ENCODE measurements around the gene LTBP4. TPM values are rescaled to one million over a fixed set of nuclear protein-coding genes. Genes with fewer than 3 reads are reported as not detected.
"Not testable (repeated sequence)": the region's sequence is repeated elsewhere in the genome, so short reads cannot be mapped to it uniquely, and the experiment has no call there.

LTBP4 gene
- total and polyA plus RNA-seq, 7 donors = 31.9 to 206 (median 118) TPM

GRCh38 chr19:40640744-40641143, 39.6 kb downstream of the LTBP4 start:
- intact Hi-C loops (cut with DNase I) = no loop called here
- WGBS, 2 donors = 36 to 51% methylated on average over 5 of the region's 5 CpGs
- Histone ChIP-seq H3K27ac (peak overlapping the region; percentile 46 to 70 (median 56)), H3K9me3 (no peaks in the 10 kb centered on the region), H3K4me3 (no peak overlapping the region), H3K4me1 (peaks cover 0 to 23% (median 17%) of the 10 kb centered on the region in 4 donors), H3K27me3 (no peaks in the 10 kb centered on the region), H3K36me3 (no peaks in the 10 kb centered on the region)
- DNase-seq = peak; percentile 71
- no peak for TF ChIP-seq CTCF (IDR thresholded peaks at IDR 0.05)
- TF ChIP-seq POLR2A (IDR thresholded peaks at IDR 0.05) = no peak
- TF ChIP-seq POLR2AphosphoS5 (IDR thresholded peaks at IDR 0.05) = no peak
- no peak for TF ChIP-seq EP300 (IDR thresholded peaks at IDR 0.05)

- whole genome bisulfite sequencing, 2 donors = 76 to 83% methylated on average over 7 of the region's 7 CpGs
Measured at GRCh38 chr19:40641281-40641680, 40.1 kb downstream of the LTBP4 start.

GRCh38 chr19:40642051-40642706, 41.0 kb downstream of the LTBP4 start:
- no peaks in the 10 kb centered on the region for H3K27me3 ChIP-seq
- no peak for TF ChIP-seq CTCF (IDR thresholded peaks at IDR 0.05)
- TF ChIP-seq POLR2A (IDR thresholded peaks at IDR 0.05) = no peak
- no peak for TF ChIP-seq POLR2AphosphoS5 (IDR thresholded peaks at IDR 0.05)
- TF ChIP-seq EP300 (IDR thresholded peaks at IDR 0.05) = no peak
- no peak overlapping the region for H3K4me3 ChIP-seq
- WGBS, 2 donors = 75 to 90% methylated on average over 18 of the region's 18 CpGs
- intact Hi-C loops (cut with DNase I) = no loop called here
- DNase-seq = no peak
- H3K9me3 ChIP-seq = no peaks in the 10 kb centered on the region
- H3K4me1 ChIP-seq = peaks cover 0 to 33% (median 25%) of the 10 kb centered on the region in 4 donors
- H3K36me3 ChIP-seq = no peaks in the 10 kb centered on the region
- peak overlapping the region; percentile 46 to 70 (median 56) for H3K27ac ChIP-seq

More at GRCh38 chr19:40641281-40641680, 40.1 kb downstream of the LTBP4 start:
- Histone ChIP-seq H3K4me1 (peaks cover 0 to 26% (median 18%) of the 10 kb centered on the region in 4 donors), H3K27me3 (no peaks in the 10 kb centered on the region), H3K9me3 (no peaks in the 10 kb centered on the region), H3K27ac (peak overlapping the region; percentile 46 to 70 (median 56)), H3K4me3 (no peak overlapping the region), H3K36me3 (no peaks in the 10 kb centered on the region)
- no peak for DNase-seq
- intact Hi-C loops (cut with DNase I) = no loop called here
- TF ChIP-seq POLR2A (IDR thresholded peaks at IDR 0.05) (no peak), EP300 (IDR thresholded peaks at IDR 0.05) (no peak), POLR2AphosphoS5 (IDR thresholded peaks at IDR 0.05) (no peak)

GRCh38 chr19:40642757-40643305, 41.7 kb downstream of the LTBP4 start:
- WGBS, 2 donors = 72 to 78% methylated on average over 8 of the region's 8 CpGs
- no peak for DNase-seq
- Histone ChIP-seq H3K4me3 (no peak overlapping the region), H3K36me3 (no peaks in the 10 kb centered on the region), H3K9me3 (no peaks in the 10 kb centered on the region), H3K4me1 (peaks cover 0 to 33% (median 25%) of the 10 kb centered on the region in 4 donors), H3K27ac (peak overlapping the region in 3 of 4 donors; percentile 44 to 61 (median 46)), H3K27me3 (no peaks in the 10 kb centered on the region)
- no peak for TF ChIP-seq POLR2A (IDR thresholded peaks at IDR 0.05)
- no peak for TF ChIP-seq EP300 (IDR thresholded peaks at IDR 0.05)
- no peak for TF ChIP-seq POLR2AphosphoS5 (IDR thresholded peaks at IDR 0.05)
- TF ChIP-seq CTCF (IDR thresholded peaks at IDR 0.05) = no peak
- intact Hi-C loops (cut with DNase I) = no loop called here

- no peak for TF ChIP-seq EP300 (IDR thresholded peaks at IDR 0.05)
- no peak for TF ChIP-seq POLR2A (IDR thresholded peaks at IDR 0.05)
- no peak for TF ChIP-seq POLR2AphosphoS5 (IDR thresholded peaks at IDR 0.05)
- no peak for TF ChIP-seq CTCF (IDR thresholded peaks at IDR 0.05)
- H3K4me1 ChIP-seq = peaks cover 0 to 34% (median 31%) of the 10 kb centered on the region in 4 donors
- no peak for DNase-seq
- peak overlapping the region; percentile 85 to 90 (median 86) for H3K27ac ChIP-seq
- H3K27me3 ChIP-seq = no peaks in the 10 kb centered on the region
- WGBS, 2 donors = 70 to 74% methylated on average over 5 of the region's 5 CpGs
- intact Hi-C loops (cut with DNase I) = no loop called here
- peak overlapping the region in 1 of 4 donors; percentile 21 for H3K4me3 ChIP-seq
- no peaks in the 10 kb centered on the region for H3K36me3 ChIP-seq
- H3K9me3 ChIP-seq = no peaks in the 10 kb centered on the region
Measured at GRCh38 chr19:40646743-40647254, 45.6 kb downstream of the LTBP4 start.

GRCh38 chr19:40649903-40650675, 48.9 kb downstream of the LTBP4 start:
- H3K9me3 ChIP-seq; DNase-seq; H3K4me3 ChIP-seq; H3K27me3 ChIP-seq; intact Hi-C loops (cut with DNase I); H3K36me3 ChIP-seq: not testable (repeated sequence)
- Histone ChIP-seq H3K27ac (peak overlapping the region; percentile 59 to 66 (median 64)), H3K4me1 (peaks cover 0 to 37% (median 32%) of the 10 kb centered on the region in 4 donors)
- 86 to 93% methylated on average over 9 of the region's 9 CpGs for WGBS, 2 donors

Measured in sigmoid colon (tissue), 7 donors.